Activated naive CD4-positive, alpha-beta T cell (primary cell): ENCODE results near the gene ANKRD40.

Experiments
- DNase-seq, 4 experiments: peaks; one replicate each; lab custom pipeline; 2025; lab: John Stamatoyannopoulos, UW

The ANKRD40 gene

GRCh38 chr17:50668025-50668837 lies 39.5 kb downstream of the ANKRD40 start:
- DNase-seq, result no peak

GRCh38 chr17:50667259-50668024 lies 40.3 kb downstream of the ANKRD40 start:
- DNase-seq, result no peak

- no peak for DNase-seq
Observed at GRCh38 chr17:50666316-50666715, 41.4 kb downstream of the ANKRD40 start.

- no peak for DNase-seq
Observed at GRCh38 chr17:50665838-50666237, 41.9 kb downstream of the ANKRD40 start.

GRCh38 chr17:50664788-50665458 lies 42.8 kb downstream of the ANKRD40 start:
- no peak for DNase-seq

- DNase-seq, result no peak
Observed at GRCh38 chr17:50663812-50664374, 43.8 kb downstream of the ANKRD40 start.

- no peak for DNase-seq
Observed at GRCh38 chr17:50662632-50663225, 45.0 kb downstream of the ANKRD40 start.

GRCh38 chr17:50661795-50662391 lies 45.8 kb downstream of the ANKRD40 start:
- no peak for DNase-seq

- no peak for DNase-seq
Observed at GRCh38 chr17:50661348-50661747, 46.4 kb downstream of the ANKRD40 start.

GRCh38 chr17:50660887-50661345 lies 46.8 kb downstream of the ANKRD40 start:
- no peak for DNase-seq

- no peak for DNase-seq
Observed at GRCh38 chr17:50660042-50660886, 47.5 kb downstream of the ANKRD40 start.

- DNase-seq, result no peak
Observed at GRCh38 chr17:50659179-50659578, 48.5 kb downstream of the ANKRD40 start.

- no peak for DNase-seq
Observed at GRCh38 chr17:50658616-50659015, 49.1 kb downstream of the ANKRD40 start.

GRCh38 chr17:50657627-50658026 lies 50.1 kb downstream of the ANKRD40 start:
- DNase-seq, result no peak

- no peak for DNase-seq
Observed at GRCh38 chr17:50657054-50657453, 50.7 kb downstream of the ANKRD40 start.

GRCh38 chr17:50656509-50656908 lies 51.2 kb downstream of the ANKRD40 start:
- no peak for DNase-seq

- no peak for DNase-seq
Observed at GRCh38 chr17:50653738-50654137, 54.0 kb downstream of the ANKRD40 start.

GRCh38 chr17:50651661-50652060 lies 56.1 kb downstream of the ANKRD40 start:
- DNase-seq, result no peak

GRCh38 chr17:50649042-50649908 lies 58.4 kb downstream of the ANKRD40 start:
- DNase-seq, result no peak

GRCh38 chr17:50647187-50647586 lies 60.5 kb downstream of the ANKRD40 start:
- DNase-seq, result no peak
